ENCODE data around the gene SLIT3. TPM values are rescaled to one million over a fixed set of nuclear protein-coding genes. Genes with fewer than 3 reads are reported as not detected.

The SLIT3 gene
- total RNA-seq, 1 experiment from 2014 or later, result 0.92 TPM

DNA sequence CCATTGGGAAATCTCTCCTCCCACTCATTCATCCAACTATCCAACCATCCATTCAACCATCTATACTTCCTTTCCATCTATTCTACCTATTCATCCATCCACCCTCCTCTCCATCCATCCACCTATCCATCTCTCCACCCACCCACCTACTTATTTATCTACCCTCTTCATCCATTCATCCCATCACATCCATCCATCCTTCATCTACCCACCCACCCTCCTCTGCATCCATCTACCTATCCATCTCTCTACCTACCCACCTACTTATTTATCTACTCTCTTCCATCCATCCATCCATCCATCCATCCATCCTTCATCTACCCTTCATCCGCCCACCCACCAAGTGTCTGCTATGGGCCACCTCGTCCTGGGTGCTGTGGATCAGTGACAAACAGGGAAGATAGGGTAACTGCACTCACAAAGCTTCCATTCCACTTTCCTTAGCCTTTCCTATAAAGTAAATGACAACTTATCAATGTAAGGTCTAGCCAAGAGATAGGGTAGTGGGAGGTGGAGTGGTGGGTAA lies 625.0 kb downstream of the SLIT3 start:
- Mint-ChIP-seq H3K4me1 (peaks cover 7 to 8% of the 10 kb centered on the region in 2 experiments; a peak in 2 of 4 replicates), H3K4me3 (no peak overlapping the region), H3K27ac (no peak overlapping the region), H3K36me3 (ENCODE audit: insufficient read depth in 1 of 3, low read depth in 3 of 3) (no peaks in the 10 kb centered on the region), H3K27me3 (ENCODE audit: low read depth) (peaks cover 3% of the 10 kb centered on the region), H3K9me3 (no peaks in the 10 kb centered on the region)
- Histone ChIP-seq H3K56ac (ENCODE audit: insufficient read length, low read depth, low read length) (no peak overlapping the region), H3T11ph (ENCODE audit: low read length) (no peak overlapping the region), H3K23ac (ENCODE audit: insufficient read length, low read depth, low read length) (no peak overlapping the region), H3K23me2 (ENCODE audit: insufficient read length, low read depth, low read length, poor library complexity, severe bottlenecking) (peaks cover 4% of the 10 kb centered on the region), H3K79me2 (ENCODE audit: insufficient read depth, low read length) (no peaks in the 10 kb centered on the region), H2BK15ac (ENCODE audit: low read depth, low read length) (no peak overlapping the region), H3K18ac (ENCODE audit: insufficient read length, low read depth, low read length) (no peak overlapping the region), H2BK12ac (ENCODE audit: insufficient read length, low read depth, low read length) (no peak overlapping the region), H3K4ac (ENCODE audit: low read depth, low read length) (no peak overlapping the region), H3K79me1 (ENCODE audit: insufficient read depth, low read depth, low read length, poor library complexity, severe bottlenecking) (no peaks in the 10 kb centered on the region), H4K91ac (ENCODE audit: insufficient read length, low read depth, low read length) (no peak overlapping the region), H3K9ac (ENCODE audit: extremely low read depth, insufficient read length, low read length) (no peak overlapping the region), H2AK5ac (ENCODE audit: insufficient read length, low read length) (no peak overlapping the region), H3K27me3 (ENCODE audit: insufficient read depth, low read length) (no peaks in the 10 kb centered on the region), H4K20me1 (ENCODE audit: control insufficient read depth, insufficient read depth, insufficient read length) (no peaks in the 10 kb centered on the region), H3K14ac (ENCODE audit: insufficient read depth, low read length) (no peak overlapping the region), H2BK5ac (ENCODE audit: insufficient read length, low read length) (no peak overlapping the region), H2BK20ac (ENCODE audit: low read depth, low read length, poor library complexity, severe bottlenecking) (no peak overlapping the region), H3K4me1 (ENCODE audit: insufficient read depth, low read length) (no peaks in the 10 kb centered on the region; the same call in 1 of the 2 replicates), H4K8ac (replicated peaks; ENCODE audit: insufficient read length, low read depth, low read length) (no peak overlapping the region), H3K4me2 (ENCODE audit: insufficient read depth, insufficient read length, low read length) (no peak overlapping the region), H2AFZ (ENCODE audit: low read length) (no peak overlapping the region), H3K9me3 (ENCODE audit: control insufficient read depth, low read depth, low read length) (no peaks in the 10 kb centered on the region), H2BK120ac (ENCODE audit: low read depth, low read length, poor library complexity, severe bottlenecking) (no peak overlapping the region), H3K27ac (ENCODE audit: insufficient read length, low read depth, low read length) (no peak overlapping the region), H4K5ac (ENCODE audit: insufficient read length, low read depth, low read length) (no peak overlapping the region)
- DNase-seq, result no peak
- WGBS (ENCODE audit: extremely low coverage, insufficient read length, low lambda C conversion rate), result 100% methylated on average over 1 of the region's 2 CpGs
- TF ChIP-seq, protein P1, sequence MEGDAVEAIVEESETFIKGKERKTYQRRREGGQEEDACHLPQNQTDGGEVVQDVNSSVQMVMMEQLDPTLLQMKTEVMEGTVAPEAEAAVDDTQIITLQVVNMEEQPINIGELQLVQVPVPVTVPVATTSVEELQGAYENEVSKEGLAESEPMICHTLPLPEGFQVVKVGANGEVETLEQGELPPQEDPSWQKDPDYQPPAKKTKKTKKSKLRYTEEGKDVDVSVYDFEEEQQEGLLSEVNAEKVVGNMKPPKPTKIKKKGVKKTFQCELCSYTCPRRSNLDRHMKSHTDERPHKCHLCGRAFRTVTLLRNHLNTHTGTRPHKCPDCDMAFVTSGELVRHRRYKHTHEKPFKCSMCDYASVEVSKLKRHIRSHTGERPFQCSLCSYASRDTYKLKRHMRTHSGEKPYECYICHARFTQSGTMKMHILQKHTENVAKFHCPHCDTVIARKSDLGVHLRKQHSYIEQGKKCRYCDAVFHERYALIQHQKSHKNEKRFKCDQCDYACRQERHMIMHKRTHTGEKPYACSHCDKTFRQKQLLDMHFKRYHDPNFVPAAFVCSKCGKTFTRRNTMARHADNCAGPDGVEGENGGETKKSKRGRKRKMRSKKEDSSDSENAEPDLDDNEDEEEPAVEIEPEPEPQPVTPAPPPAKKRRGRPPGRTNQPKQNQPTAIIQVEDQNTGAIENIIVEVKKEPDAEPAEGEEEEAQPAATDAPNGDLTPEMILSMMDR (conservative IDR thresholded peaks at IDR 0.05), result no peak
